ENCODE measurements around the gene FOXL2NB. TPM values are rescaled to one million over a fixed set of nuclear protein-coding genes. Genes with fewer than 3 reads are reported as not detected.
A peak's percentile ranks its signal among the peaks of the same experiment; 100 is the strongest.

FOXL2NB gene
- total RNA-seq, 6 experiments from 2014 or later: not detected

GRCh38 chr3:138944654-138944928 lies 2.4 kb upstream of the FOXL2NB start:
- Histone ChIP-seq H3K4me3 (no peak overlapping the region), H3K9me3 (no peaks in the 10 kb centered on the region), H3K4me1 (peaks cover 0 to 29% (median 3%) of the 10 kb centered on the region in 4 donors), H3K36me3 (no peaks in the 10 kb centered on the region), H3K27ac (no peak overlapping the region), H3K27me3 (peaks cover 15 to 72% of the 10 kb centered on the region in 2 donors)
- TF ChIP-seq POLR2A (IDR thresholded peaks at IDR 0.05): no peak
- no peak for TF ChIP-seq CTCF (IDR thresholded peaks at IDR 0.05)
- intact Hi-C loops (cut with DNase I): loop anchor here in 1 of 2 donors (10.0 kb wide), 1 partner anchor 380 kb away; no protein-coding TSS in a partner anchor
- ATAC-seq: no peak
- no peak for DNase-seq
- 5% methylated on average over 10 of the region's 12 CpGs for WGBS (ENCODE audit: insufficient coverage, low coverage, low lambda C conversion rate, missing lambda C conversion rate)

- DNase-seq (no peak), ATAC-seq (peak in 2 of 4 donors; percentile 6 to 26)
- Histone ChIP-seq H3K4me1 (peaks cover 0 to 30% (median 3%) of the 10 kb centered on the region in 4 donors), H3K27me3 (peaks cover 14 to 67% of the 10 kb centered on the region in 2 donors), H3K4me3 (no peak overlapping the region), H3K36me3 (no peaks in the 10 kb centered on the region), H3K27ac (no peak overlapping the region), H3K9me3 (no peaks in the 10 kb centered on the region)
- intact Hi-C loops (cut with DNase I): loop anchor here in 1 of 2 donors (10.0 kb wide), 1 partner anchor 380 kb away; no protein-coding TSS in a partner anchor
- TF ChIP-seq CTCF (IDR thresholded peaks at IDR 0.05) (no peak), POLR2A (IDR thresholded peaks at IDR 0.05) (no peak)
- 3% methylated on average over 17 of the region's 80 CpGs for WGBS (ENCODE audit: insufficient coverage, low coverage, low lambda C conversion rate, missing lambda C conversion rate)
Measured at GRCh38 chr3:138944929-138945708, 1.9 kb upstream of the FOXL2NB start.

GRCh38 chr3:138945709-138946662 lies 1.0 kb upstream of the FOXL2NB start:
- TF ChIP-seq CTCF (IDR thresholded peaks at IDR 0.05) (peak in 3 of 4 donors; percentile 24 to 41 (median 25)), POLR2A (IDR thresholded peaks at IDR 0.05) (no peak)
- 2% methylated on average over 22 of the region's 120 CpGs for WGBS (ENCODE audit: insufficient coverage, low coverage, low lambda C conversion rate, missing lambda C conversion rate)
- Histone ChIP-seq H3K9me3 (no peaks in the 10 kb centered on the region), H3K36me3 (no peaks in the 10 kb centered on the region), H3K4me3 (peak overlapping the region; percentile 9 to 39 (median 14)), H3K4me1 (peaks cover 0 to 34% (median 3%) of the 10 kb centered on the region in 4 donors), H3K27me3 (peaks cover 14 to 60% of the 10 kb centered on the region in 2 donors), H3K27ac (no peak overlapping the region)
- intact Hi-C loops (cut with DNase I): loop anchor here in 1 of 2 donors (10.0 kb wide), 1 partner anchor 379 kb away; no protein-coding TSS in a partner anchor
- ATAC-seq (peak; percentile 39 to 70 (median 51)), DNase-seq (peak in 1 of 3 donors; percentile 55)

- H3K4me1 ChIP-seq: peaks cover 0 to 34% (median 3%) of the 10 kb centered on the region in 4 donors
- DNase-seq: no peak
- ATAC-seq: no peak
- no peaks in the 10 kb centered on the region for H3K36me3 ChIP-seq
- H3K4me3 ChIP-seq: no peak overlapping the region
- no peaks in the 10 kb centered on the region for H3K9me3 ChIP-seq
- TF ChIP-seq POLR2A (IDR thresholded peaks at IDR 0.05) (no peak), CTCF (IDR thresholded peaks at IDR 0.05) (no peak)
- WGBS (ENCODE audit: insufficient coverage, low coverage, low lambda C conversion rate, missing lambda C conversion rate): 29% methylated on average over 11 of the region's 21 CpGs
- H3K27ac ChIP-seq: no peak overlapping the region
- H3K27me3 ChIP-seq: peaks cover 14 to 46% of the 10 kb centered on the region in 2 donors
- intact Hi-C loops (cut with DNase I): loop anchor here in 1 of 2 donors (10.0 kb wide), 1 partner anchor 377 kb away; no protein-coding TSS in a partner anchor
Measured at GRCh38 chr3:138947495-138948121, 591 bp downstream of the FOXL2NB start.
